OCI-LY1 (cell line): ENCODE data around the gene GLIS1.

Source experiments
- H2AFZ ChIP-seq: fragments of 200-600 bp; sonication (generic), shearing (Covaris generic); 2 replicates; pipeline ENCODE4 v1.6.0; 2014; ENCODE audit warnings: antibody characterized with exemption, mild to moderate bottlenecking, low read length
- H3F3A ChIP-seq: fragments of 200-600 bp; sonication (generic), shearing (Covaris generic); 2 replicates; pipeline ENCODE4 v1.6.0; 2014; ENCODE audit warnings: mild to moderate bottlenecking, antibody characterized with exemption, low read length, moderate library complexity; ENCODE audit not compliant: insufficient read depth
- H3K27ac ChIP-seq: fragments of 200-600 bp; sonication (generic); 2 replicates; pipeline ENCODE4 v1.5.1; 2014; ENCODE audit warnings: low read length, mixed run types, mild to moderate bottlenecking, low read depth; ENCODE audit not compliant: poor library complexity, severe bottlenecking
- H3K27me3 ChIP-seq: fragments of 200-600 bp; sonication (generic); 2 replicates; pipeline ENCODE4 v1.6.0; 2014; ENCODE audit warnings: antibody characterized with exemption, mild to moderate bottlenecking, low read length, moderate library complexity; ENCODE audit not compliant: insufficient read depth
- H3K36me3 ChIP-seq: fragments of 200-600 bp; sonication (generic); 2 replicates; pipeline ENCODE4 v1.6.1; 2014; ENCODE audit warnings: mild to moderate bottlenecking, antibody characterized with exemption, low read length, moderate library complexity, mixed read lengths; ENCODE audit not compliant: insufficient read depth
- H3K4me1 ChIP-seq: fragments of 200-600 bp; sonication (generic); 2 replicates; pipeline ENCODE4 v1.5.1; 2014; ENCODE audit warnings: mild to moderate bottlenecking, low read length, moderate library complexity; ENCODE audit not compliant: insufficient read depth, severe bottlenecking
- H3K4me2 ChIP-seq: fragments of 200-600 bp; sonication (generic), shearing (Covaris generic); 2 replicates; pipeline ENCODE4 v1.6.1; 2014; ENCODE audit warnings: low read length
- H3K4me3 ChIP-seq: fragments of 200-600 bp; sonication (generic); 2 replicates; pipeline ENCODE4 v1.5.1; 2014; ENCODE audit warnings: low read length, low read depth, mild to moderate bottlenecking, mixed read lengths; ENCODE audit not compliant: poor library complexity, severe bottlenecking
- H3K79me2 ChIP-seq: fragments of 200-600 bp; shearing (Covaris generic); 2 replicates; pipeline ENCODE4 v1.6.1; 2016; ENCODE audit warnings: mixed run types, low read length, mixed read lengths; ENCODE audit not compliant: insufficient read depth
- H3K9ac ChIP-seq: fragments of 200-600 bp; sonication (generic), shearing (Covaris generic); 2 replicates; pipeline ENCODE4 v1.6.1; 2014; ENCODE audit warnings: mild to moderate bottlenecking, low read length, mixed read lengths
- H3K9me2 ChIP-seq: fragments of 200-600 bp; sonication (generic), shearing (Covaris generic); 2 replicates; pipeline ENCODE4 v1.6.1; 2014; ENCODE audit warnings: low read depth, mild to moderate bottlenecking, low read length, mixed read lengths
- H3K9me3 ChIP-seq: fragments of 200-600 bp; shearing (Covaris generic); 2 replicates; pipeline ENCODE4 v1.6.1; 2014; ENCODE audit warnings: low read length, mixed read lengths
- H4K20me1 ChIP-seq: fragments of 200-600 bp; sonication (generic), shearing (Covaris generic); 2 replicates; pipeline ENCODE4 v1.6.0; 2016; ENCODE audit warnings: mild to moderate bottlenecking, low read length; ENCODE audit not compliant: insufficient read depth
- EZH2 ChIP-seq: fragments of 200-600 bp; sonication (generic), shearing (Covaris generic); IDR thresholded peaks from 2 replicates; pipeline ENCODE4 v1.8.0; 2017; ENCODE audit warnings: borderline replicate concordance, mixed run types, mild to moderate bottlenecking, antibody characterized with exemption, low read length, moderate library complexity, mixed read lengths
- TF ChIP-seq, protein P1 (sequence below): fragments of 200-600 bp; sonication (generic), shearing (Covaris generic); IDR thresholded peaks from 2 replicates; pipeline ENCODE4 v1.5.1; 2017; ENCODE audit warnings: mild to moderate bottlenecking, antibody characterized with exemption, low read length, moderate library complexity, mixed read lengths

The GLIS1 gene

DNA sequence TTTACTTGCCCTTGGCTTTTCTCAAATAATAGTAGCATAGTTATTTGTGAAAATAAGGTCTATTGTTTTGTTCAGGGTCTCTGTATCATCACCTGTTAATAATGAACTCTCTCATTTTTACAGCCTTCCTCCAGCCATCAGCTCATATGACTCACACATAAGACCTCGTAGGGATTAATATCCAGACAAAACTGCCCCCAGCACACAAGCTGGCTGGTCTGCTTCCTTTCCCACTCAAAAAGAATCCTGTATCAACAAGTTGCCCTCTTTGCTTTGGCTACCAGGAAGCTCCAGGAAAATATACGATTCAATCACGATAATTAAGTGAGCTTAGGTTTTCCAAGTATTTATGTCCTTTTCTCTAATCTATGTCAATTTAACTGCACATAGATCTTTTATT, 160.6 kb downstream of the GLIS1 start:
- Histone ChIP-seq H3F3A (no peaks in the 10 kb centered on the region), H2AFZ (no peak overlapping the region), H3K36me3 (no peaks in the 10 kb centered on the region), H3K9ac (no peak overlapping the region), H3K9me3 (no peaks in the 10 kb centered on the region), H3K9me2 (no peaks in the 10 kb centered on the region), H3K27me3 (peaks cover 3% of the 10 kb centered on the region; the same call in 1 of the 2 replicates), H3K79me2 (no peaks in the 10 kb centered on the region), H3K27ac (no peak overlapping the region), H3K4me2 (no peak overlapping the region), H3K4me3 (no peak overlapping the region), H3K4me1 (no peaks in the 10 kb centered on the region), H4K20me1 (no peaks in the 10 kb centered on the region)
- TF ChIP-seq, protein P1, sequence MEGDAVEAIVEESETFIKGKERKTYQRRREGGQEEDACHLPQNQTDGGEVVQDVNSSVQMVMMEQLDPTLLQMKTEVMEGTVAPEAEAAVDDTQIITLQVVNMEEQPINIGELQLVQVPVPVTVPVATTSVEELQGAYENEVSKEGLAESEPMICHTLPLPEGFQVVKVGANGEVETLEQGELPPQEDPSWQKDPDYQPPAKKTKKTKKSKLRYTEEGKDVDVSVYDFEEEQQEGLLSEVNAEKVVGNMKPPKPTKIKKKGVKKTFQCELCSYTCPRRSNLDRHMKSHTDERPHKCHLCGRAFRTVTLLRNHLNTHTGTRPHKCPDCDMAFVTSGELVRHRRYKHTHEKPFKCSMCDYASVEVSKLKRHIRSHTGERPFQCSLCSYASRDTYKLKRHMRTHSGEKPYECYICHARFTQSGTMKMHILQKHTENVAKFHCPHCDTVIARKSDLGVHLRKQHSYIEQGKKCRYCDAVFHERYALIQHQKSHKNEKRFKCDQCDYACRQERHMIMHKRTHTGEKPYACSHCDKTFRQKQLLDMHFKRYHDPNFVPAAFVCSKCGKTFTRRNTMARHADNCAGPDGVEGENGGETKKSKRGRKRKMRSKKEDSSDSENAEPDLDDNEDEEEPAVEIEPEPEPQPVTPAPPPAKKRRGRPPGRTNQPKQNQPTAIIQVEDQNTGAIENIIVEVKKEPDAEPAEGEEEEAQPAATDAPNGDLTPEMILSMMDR, result no peak
- no peak for TF ChIP-seq EZH2

DNA sequence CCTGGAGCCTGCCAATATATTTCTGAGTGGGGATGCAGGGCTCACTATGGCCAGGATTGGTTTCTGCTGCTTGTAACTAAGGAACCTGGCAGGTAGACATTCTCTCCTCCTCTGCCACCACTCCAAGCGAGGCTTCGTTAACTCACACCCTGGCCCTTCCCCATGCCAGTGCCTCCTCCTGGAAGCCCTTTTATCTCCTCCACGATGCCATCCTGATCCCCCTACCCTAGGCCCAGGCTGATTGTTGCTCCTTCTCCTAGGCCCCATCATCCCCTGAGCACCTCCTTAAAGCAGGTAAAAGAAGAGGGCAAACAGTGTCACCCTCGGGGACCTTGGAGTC, 161.2 kb downstream of the GLIS1 start:
- H3K27ac ChIP-seq, result no peak overlapping the region
- no peak overlapping the region for H2AFZ ChIP-seq
- H3K4me1 ChIP-seq, result no peaks in the 10 kb centered on the region
- no peaks in the 10 kb centered on the region for H3K36me3 ChIP-seq
- no peaks in the 10 kb centered on the region for H3K9me3 ChIP-seq
- no peak overlapping the region for H3K9ac ChIP-seq
- no peak overlapping the region for H3K4me2 ChIP-seq
- no peaks in the 10 kb centered on the region for H3K9me2 ChIP-seq
- no peaks in the 10 kb centered on the region for H4K20me1 ChIP-seq
- TF ChIP-seq, protein P1, result no peak
- TF ChIP-seq EZH2, result no peak
- no peaks in the 10 kb centered on the region for H3F3A ChIP-seq
- H3K27me3 ChIP-seq, result peaks cover 3% of the 10 kb centered on the region; the same call in 1 of the 2 replicates
- no peak overlapping the region for H3K4me3 ChIP-seq
- no peaks in the 10 kb centered on the region for H3K79me2 ChIP-seq

DNA sequence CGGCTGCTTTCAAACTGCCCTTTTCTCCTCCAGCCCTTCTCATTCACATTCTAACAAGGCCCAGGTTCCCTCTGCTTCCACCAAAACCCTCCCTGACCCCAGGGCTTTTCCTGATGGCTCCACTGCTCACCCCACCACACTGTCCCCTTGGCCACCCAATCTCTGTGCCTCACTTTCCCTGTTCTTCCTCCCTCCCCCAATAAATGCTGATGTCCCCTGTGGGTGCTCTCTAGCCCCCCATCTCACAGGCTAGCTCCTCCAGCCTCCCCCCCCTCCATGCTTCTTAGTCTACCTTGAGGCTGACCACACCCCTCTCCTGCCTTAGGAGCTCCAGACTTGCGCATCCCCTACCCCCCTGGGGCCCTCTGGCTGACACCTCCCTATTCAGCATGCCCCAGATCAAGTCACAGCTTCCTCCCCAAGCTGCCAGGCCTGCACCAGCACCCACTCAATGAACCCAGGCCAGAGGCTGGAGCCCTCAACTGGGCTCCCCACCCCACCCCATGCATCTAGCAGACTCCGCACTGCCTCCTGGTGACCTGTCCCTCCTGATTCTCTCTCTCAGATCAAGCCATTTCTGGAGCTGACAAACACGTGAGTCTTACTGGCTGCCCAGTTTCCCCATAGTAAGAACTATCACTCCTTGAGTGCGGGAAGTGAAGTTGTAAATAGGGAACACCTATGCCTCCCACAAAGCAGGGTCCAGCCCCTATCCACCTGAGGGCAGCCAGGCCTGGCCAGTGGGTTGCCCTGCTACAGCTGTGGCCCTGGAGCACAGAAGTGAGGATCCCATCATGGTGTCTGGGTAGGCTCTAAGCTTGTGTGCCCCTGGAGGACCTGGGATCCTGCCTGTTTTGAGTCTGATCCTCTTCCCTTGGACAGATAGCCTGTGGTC, 161.9 kb downstream of the GLIS1 start:
- Histone ChIP-seq H3K9ac (no peak overlapping the region), H3K79me2 (no peaks in the 10 kb centered on the region), H3K9me3 (no peaks in the 10 kb centered on the region), H3K9me2 (no peaks in the 10 kb centered on the region), H2AFZ (no peak overlapping the region), H4K20me1 (no peaks in the 10 kb centered on the region), H3K4me1 (no peaks in the 10 kb centered on the region), H3K27ac (no peak overlapping the region), H3K4me3 (no peak overlapping the region), H3K27me3 (peaks cover 3% of the 10 kb centered on the region; the same call in 1 of the 2 replicates), H3F3A (no peaks in the 10 kb centered on the region), H3K36me3 (no peaks in the 10 kb centered on the region), H3K4me2 (no peak overlapping the region)
- no peak for TF ChIP-seq EZH2
- TF ChIP-seq, protein P1, result no peak
